Measurements from ENCODE around the gene SRGAP3.

The SRGAP3 gene

DNA sequence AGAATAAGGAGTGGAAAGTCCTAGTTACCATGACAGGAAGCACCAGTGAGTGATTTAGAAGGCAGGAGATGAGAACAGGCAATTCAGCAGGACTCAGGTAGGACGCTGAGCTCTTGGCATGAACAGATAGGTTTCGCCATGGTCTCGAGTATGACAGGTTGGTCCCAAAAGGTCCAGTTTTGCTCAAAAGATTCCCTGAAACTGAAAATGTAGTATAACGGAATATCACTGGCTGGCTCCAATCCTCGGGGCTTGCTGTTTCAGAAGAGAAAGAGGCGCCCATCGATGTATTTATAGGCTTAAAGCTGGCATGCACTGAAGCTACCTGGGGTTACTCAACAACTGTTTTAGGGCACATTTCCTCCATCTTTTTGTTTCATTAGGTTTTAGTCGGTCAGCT lies 59.2 kb downstream of the SRGAP3 start:
- H3K4me1 ChIP-seq (ENCODE audit: low read length): peaks cover 6% of the 10 kb centered on the region
- H3K36me3 ChIP-seq (replicated peaks; ENCODE audit: low read depth, low read length): no peaks in the 10 kb centered on the region
- H3K79me2 ChIP-seq (ENCODE audit: low read length): no peaks in the 10 kb centered on the region
- no peaks in the 10 kb centered on the region for H3K9me3 ChIP-seq (ENCODE audit: insufficient read depth, low read length)
- TF ChIP-seq, protein P1, sequence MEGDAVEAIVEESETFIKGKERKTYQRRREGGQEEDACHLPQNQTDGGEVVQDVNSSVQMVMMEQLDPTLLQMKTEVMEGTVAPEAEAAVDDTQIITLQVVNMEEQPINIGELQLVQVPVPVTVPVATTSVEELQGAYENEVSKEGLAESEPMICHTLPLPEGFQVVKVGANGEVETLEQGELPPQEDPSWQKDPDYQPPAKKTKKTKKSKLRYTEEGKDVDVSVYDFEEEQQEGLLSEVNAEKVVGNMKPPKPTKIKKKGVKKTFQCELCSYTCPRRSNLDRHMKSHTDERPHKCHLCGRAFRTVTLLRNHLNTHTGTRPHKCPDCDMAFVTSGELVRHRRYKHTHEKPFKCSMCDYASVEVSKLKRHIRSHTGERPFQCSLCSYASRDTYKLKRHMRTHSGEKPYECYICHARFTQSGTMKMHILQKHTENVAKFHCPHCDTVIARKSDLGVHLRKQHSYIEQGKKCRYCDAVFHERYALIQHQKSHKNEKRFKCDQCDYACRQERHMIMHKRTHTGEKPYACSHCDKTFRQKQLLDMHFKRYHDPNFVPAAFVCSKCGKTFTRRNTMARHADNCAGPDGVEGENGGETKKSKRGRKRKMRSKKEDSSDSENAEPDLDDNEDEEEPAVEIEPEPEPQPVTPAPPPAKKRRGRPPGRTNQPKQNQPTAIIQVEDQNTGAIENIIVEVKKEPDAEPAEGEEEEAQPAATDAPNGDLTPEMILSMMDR (IDR thresholded peaks at IDR 0.05; ENCODE audit: low read depth, low read length): no peak
- TF ChIP-seq EZH2phosphoT487 (IDR thresholded peaks at IDR 0.05; ENCODE audit: low read depth): no peak
- no peak overlapping the region for H3K4me3 ChIP-seq (ENCODE audit: low read length)
- H4K20me1 ChIP-seq (ENCODE audit: insufficient read depth, low read length): no peaks in the 10 kb centered on the region
- H3K27ac ChIP-seq (ENCODE audit: low read length): no peak overlapping the region
- H3K27me3 ChIP-seq (ENCODE audit: low read depth, low read length): 0 out of 2 replicates have a peak, but pooled peaks cover 4% of the 10 kb centered on the region
- H3K9ac ChIP-seq (ENCODE audit: low read length): no peak overlapping the region
- H2AFZ ChIP-seq (ENCODE audit: low read depth, low read length): no peak overlapping the region
- no peak overlapping the region for H3K4me2 ChIP-seq (ENCODE audit: low read length)

DNA sequence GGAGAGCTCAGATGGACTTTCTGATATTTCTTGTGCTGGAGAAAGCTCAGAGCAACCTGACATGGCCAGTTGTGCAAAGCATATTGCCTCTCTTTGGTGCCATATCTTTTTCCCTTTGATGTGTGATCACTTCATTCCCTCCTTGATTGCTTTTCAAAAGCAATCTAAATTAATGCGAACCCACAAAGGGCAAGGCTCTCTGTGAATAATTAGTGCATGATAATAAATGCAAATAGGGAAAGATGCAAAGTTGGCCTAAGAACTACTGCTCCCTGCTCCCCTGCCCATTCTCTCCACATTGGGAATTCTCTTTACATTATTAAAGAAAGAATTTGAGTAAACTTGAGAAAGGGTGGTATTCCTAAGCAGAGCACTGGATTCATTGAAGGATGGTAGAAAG lies 60.9 kb downstream of the SRGAP3 start:
- H3K36me3 ChIP-seq (replicated peaks; ENCODE audit: low read depth, low read length): no peaks in the 10 kb centered on the region
- no peak overlapping the region for H3K27ac ChIP-seq (ENCODE audit: low read length)
- H3K9me3 ChIP-seq (ENCODE audit: insufficient read depth, low read length): no peaks in the 10 kb centered on the region
- H4K20me1 ChIP-seq (ENCODE audit: insufficient read depth, low read length): no peaks in the 10 kb centered on the region
- H3K4me2 ChIP-seq (ENCODE audit: low read length): no peak overlapping the region
- 0 out of 2 replicates have a peak, but pooled peaks cover 6% of the 10 kb centered on the region for H3K27me3 ChIP-seq (ENCODE audit: low read depth, low read length)
- H3K4me3 ChIP-seq (ENCODE audit: low read length): no peak overlapping the region
- no peak for TF ChIP-seq EZH2phosphoT487 (IDR thresholded peaks at IDR 0.05; ENCODE audit: low read depth)
- TF ChIP-seq, protein P1 (IDR thresholded peaks at IDR 0.05; ENCODE audit: low read depth, low read length): no peak
- H2AFZ ChIP-seq (ENCODE audit: low read depth, low read length): no peak overlapping the region
- H3K79me2 ChIP-seq (ENCODE audit: low read length): no peaks in the 10 kb centered on the region
- no peak overlapping the region for H3K9ac ChIP-seq (ENCODE audit: low read length)
- H3K4me1 ChIP-seq (ENCODE audit: low read length): no peaks in the 10 kb centered on the region

DNA sequence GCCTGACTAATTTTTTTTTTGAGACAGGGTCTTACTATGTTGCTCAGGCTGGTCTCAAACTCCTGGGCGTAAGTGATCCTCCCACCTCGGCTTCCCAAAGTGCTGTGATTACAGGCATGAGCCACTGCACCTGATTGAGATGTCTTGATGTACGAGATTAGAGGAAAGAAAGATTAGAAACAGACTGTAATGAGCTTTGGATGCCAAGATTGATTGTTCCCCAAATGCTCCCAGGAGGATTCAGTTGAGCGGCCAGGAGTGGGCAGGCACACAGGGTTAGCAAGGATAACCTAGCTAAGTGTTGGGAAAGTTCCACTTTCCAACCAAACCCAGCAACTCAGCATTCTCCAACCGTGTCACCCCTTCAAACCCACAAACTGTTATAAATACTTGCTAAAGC lies 63.7 kb downstream of the SRGAP3 start:
- H2AFZ ChIP-seq (ENCODE audit: low read depth, low read length): no peak overlapping the region
- no peaks in the 10 kb centered on the region for H4K20me1 ChIP-seq (ENCODE audit: insufficient read depth, low read length)
- H3K36me3 ChIP-seq (replicated peaks; ENCODE audit: low read depth, low read length): no peaks in the 10 kb centered on the region
- H3K9ac ChIP-seq (ENCODE audit: low read length): no peak overlapping the region
- H3K27ac ChIP-seq (ENCODE audit: low read length): no peak overlapping the region
- H3K4me1 ChIP-seq (ENCODE audit: low read length): no peaks in the 10 kb centered on the region
- H3K9me3 ChIP-seq (ENCODE audit: insufficient read depth, low read length): no peaks in the 10 kb centered on the region
- no peak overlapping the region for H3K4me2 ChIP-seq (ENCODE audit: low read length)
- H3K27me3 ChIP-seq (ENCODE audit: low read depth, low read length): 0 out of 2 replicates have a peak, but pooled peaks cover 6% of the 10 kb centered on the region
- H3K79me2 ChIP-seq (ENCODE audit: low read length): no peaks in the 10 kb centered on the region
- no peak for TF ChIP-seq EZH2phosphoT487 (IDR thresholded peaks at IDR 0.05; ENCODE audit: low read depth)
- TF ChIP-seq, protein P1 (IDR thresholded peaks at IDR 0.05; ENCODE audit: low read depth, low read length): no peak
- H3K4me3 ChIP-seq (ENCODE audit: low read length): no peak overlapping the region

DNA sequence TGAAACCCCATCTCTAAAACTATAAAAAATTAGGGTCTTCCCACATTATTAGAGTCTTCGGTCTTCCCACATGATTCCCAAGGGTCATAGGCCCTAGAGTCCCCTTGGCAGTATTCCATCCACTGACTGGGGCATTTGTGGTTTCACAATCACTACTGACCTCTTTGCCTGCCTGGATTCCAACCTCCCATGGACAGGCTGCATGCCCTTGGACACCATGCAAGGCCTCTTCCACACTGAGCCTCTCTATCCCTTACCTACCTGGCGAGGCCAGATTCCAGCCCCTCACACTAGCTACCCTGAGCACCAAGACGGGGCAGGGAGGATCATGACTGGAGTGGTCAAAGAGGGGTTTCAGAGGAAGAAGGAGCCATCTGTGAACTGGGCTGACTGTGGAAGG lies 64.4 kb downstream of the SRGAP3 start:
- peaks cover 6% of the 10 kb centered on the region for H3K4me1 ChIP-seq (ENCODE audit: low read length)
- no peak overlapping the region for H3K27ac ChIP-seq (ENCODE audit: low read length)
- no peak overlapping the region for H3K9ac ChIP-seq (ENCODE audit: low read length)
- H3K79me2 ChIP-seq (ENCODE audit: low read length): no peaks in the 10 kb centered on the region
- H3K9me3 ChIP-seq (ENCODE audit: insufficient read depth, low read length): no peaks in the 10 kb centered on the region
- H3K4me2 ChIP-seq (ENCODE audit: low read length): no peak overlapping the region
- H3K36me3 ChIP-seq (replicated peaks; ENCODE audit: low read depth, low read length): no peaks in the 10 kb centered on the region
- no peak overlapping the region for H2AFZ ChIP-seq (ENCODE audit: low read depth, low read length)
- TF ChIP-seq EZH2phosphoT487 (IDR thresholded peaks at IDR 0.05; ENCODE audit: low read depth): no peak
- TF ChIP-seq, protein P1 (IDR thresholded peaks at IDR 0.05; ENCODE audit: low read depth, low read length): no peak
- no peak overlapping the region for H3K4me3 ChIP-seq (ENCODE audit: low read length)
- H3K27me3 ChIP-seq (ENCODE audit: low read depth, low read length): 0 out of 2 replicates have a peak, but pooled peaks cover 6% of the 10 kb centered on the region
- H4K20me1 ChIP-seq (ENCODE audit: insufficient read depth, low read length): no peaks in the 10 kb centered on the region

Data from OCI-LY3 (cell line).